GM23338 (cell line): ENCODE results near the gene SH3PXD2B. TPM values are rescaled to one million over a fixed set of nuclear protein-coding genes. Genes with fewer than 3 reads are reported as not detected.

ENCODE experiments used
- ATAC-seq: fragments of 200-7000 bp; cut with Tn5 transposase; 3 replicates; pipeline ENCODE4 v1.9.1; 2020
- DNase-seq: peaks from one replicate; pipeline ENCODE4 v3.0.0-alpha.2; 2015; ENCODE audit warnings: low spot score
- H2AFZ ChIP-seq: fragments of 200-600 bp; sonication (generic); 2 replicates; pipeline ENCODE4 v1.8.0; 2016; ENCODE audit warnings: antibody characterized with exemption, mild to moderate bottlenecking, moderate library complexity
- H3F3A ChIP-seq: fragments of 200-600 bp; sonication (generic); replicated peaks from 2 replicates; pipeline ENCODE4 v1.8.0; 2017; ENCODE audit warnings: antibody characterized with exemption, mixed run types, low read depth
- H3K27ac ChIP-seq: fragments of 200-600 bp; sonication (generic); 2 replicates; pipeline ENCODE4 v1.6.1; 2016; ENCODE audit warnings: low read depth
- H3K27me3 ChIP-seq: fragments of 200-600 bp; sonication (generic); 2 replicates; pipeline ENCODE4 v1.8.0; 2016; ENCODE audit warnings: mild to moderate bottlenecking, mixed run types, moderate library complexity; ENCODE audit not compliant: insufficient read depth
- H3K36me3 ChIP-seq: fragments of 200-600 bp; sonication (generic); 2 replicates; pipeline ENCODE4 v1.8.0; 2016; ENCODE audit warnings: mild to moderate bottlenecking; ENCODE audit not compliant: insufficient read depth
- H3K4me1 ChIP-seq: fragments of 200-600 bp; sonication (generic); 2 replicates; pipeline ENCODE4 v1.8.0; 2016; ENCODE audit warnings: mild to moderate bottlenecking, moderate library complexity; ENCODE audit not compliant: insufficient read depth
- H3K4me2 ChIP-seq: fragments of 200-600 bp; sonication (generic); 2 replicates; pipeline ENCODE4 v1.7.1; 2017; ENCODE audit warnings: mixed run types
- H3K4me3 ChIP-seq: fragments of 200-600 bp; sonication (generic); 2 replicates; pipeline ENCODE4 v1.6.1; 2016; ENCODE audit warnings: mixed run types
- H3K79me2 ChIP-seq: fragments of 200-600 bp; sonication (generic); replicated peaks from 2 replicates; pipeline ENCODE4 v1.8.0; 2017; ENCODE audit warnings: mild to moderate bottlenecking; ENCODE audit not compliant: insufficient read depth
- H3K9me2 ChIP-seq: fragments of 200-600 bp; sonication (generic); 2 replicates; pipeline ENCODE4 v1.8.0; 2017; ENCODE audit not compliant: insufficient read depth
- H4K20me1 ChIP-seq: fragments of 200-600 bp; sonication (generic); replicated peaks from 2 replicates; pipeline ENCODE4 v1.8.0; 2017; ENCODE audit warnings: mild to moderate bottlenecking; ENCODE audit not compliant: insufficient read depth
- H3K27ac Mint-ChIP-seq: 2 replicates; pipeline ENCODE4 v1.8.0; 2020; ENCODE audit warnings: inconsistent platforms, mild to moderate bottlenecking, moderate library complexity, mixed read lengths
- H3K27me3 Mint-ChIP-seq: 3 replicates; pipeline ENCODE4 v1.8.0; 2022; ENCODE audit warnings: low read depth, mild to moderate bottlenecking, moderate library complexity, mixed read lengths, inconsistent platforms; ENCODE audit not compliant: insufficient read depth, poor library complexity
- H3K36me3 Mint-ChIP-seq: 3 replicates; pipeline ENCODE4 v1.8.0; 2021; ENCODE audit warnings: low read depth, mild to moderate bottlenecking, inconsistent platforms, moderate library complexity, mixed read lengths
- H3K4me1 Mint-ChIP-seq: 3 replicates; pipeline ENCODE4 v1.8.0; 2020; ENCODE audit warnings: mild to moderate bottlenecking, inconsistent platforms, mixed read lengths
- H3K4me3 Mint-ChIP-seq: 3 replicates; pipeline ENCODE4 v1.8.0; 2021; ENCODE audit warnings: moderate library complexity, mild to moderate bottlenecking, inconsistent platforms, mixed read lengths
- H3K9me3 Mint-ChIP-seq: 3 replicates; pipeline ENCODE4 v1.8.0; 2020; ENCODE audit warnings: moderate library complexity, mild to moderate bottlenecking, inconsistent platforms, mixed read lengths
- CREB1 ChIP-seq: fragments of 250-450 bp; sonication (Bioruptor Pico); IDR thresholded peaks from 2 replicates; pipeline ENCODE4 v1.5.0; 2020; ENCODE audit warnings: low read depth, mild to moderate bottlenecking, moderate library complexity
- CTCF ChIP-seq, 2 experiments: fragments of 200-600 bp in 1 of 2; sonication (generic) in 1 of 2; conservative IDR thresholded peaks; 2 replicates each; pipeline versions ENCODE4 v1.5.1 to v1.6.1; 2016 to 2017; ENCODE audit warnings: antibody characterized with exemption in 2 of 2, low read depth in 2 of 2, mild to moderate bottlenecking in 2 of 2, moderate library complexity in 1 of 2
- EZH2phosphoT487 ChIP-seq: fragments of 200-600 bp; sonication (generic); IDR thresholded peaks from one replicate; pipeline ENCODE4 v1.8.1; 2018; ENCODE audit warnings: antibody characterized with exemption; ENCODE audit not compliant: unreplicated experiment
- JUNB ChIP-seq: IDR thresholded peaks from one replicate; pipeline ENCODE4 v1.6.1; 2016; ENCODE audit warnings: antibody characterized with exemption; ENCODE audit not compliant: unreplicated experiment
- NANOG ChIP-seq: IDR thresholded peaks from 2 replicates; pipeline ENCODE4 v1.6.1; 2016; ENCODE audit warnings: antibody characterized with exemption, borderline replicate concordance
- POLR2AphosphoS5 ChIP-seq: IDR thresholded peaks from 2 replicates; pipeline ENCODE4 v1.6.1; 2016; ENCODE audit warnings: antibody characterized with exemption, low read depth
- REST ChIP-seq: IDR thresholded peaks from one replicate; pipeline ENCODE4 v1.6.1; 2018; ENCODE audit warnings: antibody characterized with exemption; ENCODE audit not compliant: unreplicated experiment
- STAT1 ChIP-seq: IDR thresholded peaks from one replicate; pipeline ENCODE4 v1.6.1; 2016; ENCODE audit warnings: antibody characterized with exemption; ENCODE audit not compliant: unreplicated experiment
- ZNF114 ChIP-seq: fragments of 250-450 bp; sonication (Bioruptor Pico); IDR thresholded peaks from 2 replicates; pipeline ENCODE4 v1.5.0; 2020; ENCODE audit warnings: mild to moderate bottlenecking, moderate library complexity
- ZNF331 ChIP-seq: fragments of 250-450 bp; sonication (Bioruptor Pico); IDR thresholded peaks from 2 replicates; pipeline ENCODE4 v1.5.0; 2020; ENCODE audit warnings: low read depth, mild to moderate bottlenecking, moderate library complexity
- ZNF462 ChIP-seq: fragments of 250-450 bp; sonication (Bioruptor Pico); IDR thresholded peaks from 2 replicates; pipeline ENCODE4 v1.5.0; 2020; ENCODE audit warnings: mild to moderate bottlenecking, moderate library complexity
- polyA plus RNA-seq: library from polyadenylated mRNA; unstranded; fragments of >200 nt; fragmentation: Nextera tagmentation; extraction: Ambion mirVana; gene quantifications from 2 replicates; pipeline ENCODE4 v1.2.1, GENCODE V29; 2016
- total RNA-seq: library from RNA; depleted of rRNA; stranded (reverse); fragments of >200 nt; shearing (Covaris generic); gene quantifications from 2 replicates; pipeline ENCODE4 v1.2.3, GENCODE V29; 2014
- TF ChIP-seq, protein P1 (sequence below): IDR thresholded peaks from 2 replicates; pipeline ENCODE4 v1.6.1; 2016; ENCODE audit warnings: antibody characterized with exemption

SH3PXD2B gene
- total and polyA plus RNA-seq, 2 experiments from 2014 or later, result 40.2 to 52.5 TPM

DNA sequence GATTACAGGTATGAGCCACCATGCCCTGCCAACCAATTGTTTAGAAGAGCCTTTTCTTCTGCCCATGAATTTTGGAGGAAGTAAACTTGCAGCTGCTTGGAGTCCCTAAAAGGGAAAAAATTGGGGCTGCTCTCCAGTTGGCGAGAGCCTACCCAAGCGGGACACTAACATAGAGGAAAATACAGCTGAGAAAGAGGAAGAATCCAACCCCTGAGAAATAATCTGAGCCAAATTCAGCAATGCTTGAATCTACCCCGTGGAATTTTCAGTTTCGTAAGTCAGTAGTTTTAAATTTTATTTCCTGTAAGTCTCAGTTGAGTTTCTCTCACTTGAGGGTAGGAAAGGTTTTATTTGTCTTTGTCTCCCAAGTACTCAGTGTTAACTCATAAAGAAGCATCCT lies 140.4 kb downstream of the SH3PXD2B start:
- no peaks in the 10 kb centered on the region for H3K79me2 ChIP-seq
- ATAC-seq, result no peak
- no peaks in the 10 kb centered on the region for H3K27me3 ChIP-seq
- DNase-seq, result no peak
- no peak overlapping the region for H3K27ac Mint-ChIP-seq
- H3K9me3 Mint-ChIP-seq, result no peaks in the 10 kb centered on the region
- H3K4me3 ChIP-seq, result no peak overlapping the region
- H3K4me1 ChIP-seq, result no peaks in the 10 kb centered on the region
- TF ChIP-seq JUNB (no peak), ZNF331 (CRISPR knock-in tag) (no peak), ZNF462 (CRISPR knock-in tag) (no peak), NANOG (no peak), REST (no peak), STAT1 (no peak), POLR2AphosphoS5 (no peak), CREB1 (CRISPR knock-in tag) (no peak), CTCF (conservative IDR thresholded peaks at IDR 0.05; ENCODE audit: low read depth in 2 of 2) (no peak), EZH2phosphoT487 (no peak), ZNF114 (CRISPR knock-in tag) (no peak)
- TF ChIP-seq, protein P1, sequence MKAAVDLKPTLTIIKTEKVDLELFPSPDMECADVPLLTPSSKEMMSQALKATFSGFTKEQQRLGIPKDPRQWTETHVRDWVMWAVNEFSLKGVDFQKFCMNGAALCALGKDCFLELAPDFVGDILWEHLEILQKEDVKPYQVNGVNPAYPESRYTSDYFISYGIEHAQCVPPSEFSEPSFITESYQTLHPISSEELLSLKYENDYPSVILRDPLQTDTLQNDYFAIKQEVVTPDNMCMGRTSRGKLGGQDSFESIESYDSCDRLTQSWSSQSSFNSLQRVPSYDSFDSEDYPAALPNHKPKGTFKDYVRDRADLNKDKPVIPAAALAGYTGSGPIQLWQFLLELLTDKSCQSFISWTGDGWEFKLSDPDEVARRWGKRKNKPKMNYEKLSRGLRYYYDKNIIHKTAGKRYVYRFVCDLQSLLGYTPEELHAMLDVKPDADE, result no peak
- no peaks in the 10 kb centered on the region for H3K36me3 ChIP-seq
- H3K27ac ChIP-seq, result no peak overlapping the region
- no peak overlapping the region for H2AFZ ChIP-seq
- H4K20me1 ChIP-seq, result no peaks in the 10 kb centered on the region
- no peak overlapping the region for H3K4me2 ChIP-seq
- H3K4me3 Mint-ChIP-seq, result no peak overlapping the region
- H3F3A ChIP-seq, result no peaks in the 10 kb centered on the region
- H3K9me2 ChIP-seq, result no peaks in the 10 kb centered on the region
- H3K27me3 Mint-ChIP-seq, result peaks cover 2% of the 10 kb centered on the region
- peaks cover 8% of the 10 kb centered on the region; the same call in 2 of the 3 replicates for H3K4me1 Mint-ChIP-seq
- no peaks in the 10 kb centered on the region for H3K36me3 Mint-ChIP-seq
